ENCODE results near the gene BTG1.

- TF ChIP-seq, protein P1, sequence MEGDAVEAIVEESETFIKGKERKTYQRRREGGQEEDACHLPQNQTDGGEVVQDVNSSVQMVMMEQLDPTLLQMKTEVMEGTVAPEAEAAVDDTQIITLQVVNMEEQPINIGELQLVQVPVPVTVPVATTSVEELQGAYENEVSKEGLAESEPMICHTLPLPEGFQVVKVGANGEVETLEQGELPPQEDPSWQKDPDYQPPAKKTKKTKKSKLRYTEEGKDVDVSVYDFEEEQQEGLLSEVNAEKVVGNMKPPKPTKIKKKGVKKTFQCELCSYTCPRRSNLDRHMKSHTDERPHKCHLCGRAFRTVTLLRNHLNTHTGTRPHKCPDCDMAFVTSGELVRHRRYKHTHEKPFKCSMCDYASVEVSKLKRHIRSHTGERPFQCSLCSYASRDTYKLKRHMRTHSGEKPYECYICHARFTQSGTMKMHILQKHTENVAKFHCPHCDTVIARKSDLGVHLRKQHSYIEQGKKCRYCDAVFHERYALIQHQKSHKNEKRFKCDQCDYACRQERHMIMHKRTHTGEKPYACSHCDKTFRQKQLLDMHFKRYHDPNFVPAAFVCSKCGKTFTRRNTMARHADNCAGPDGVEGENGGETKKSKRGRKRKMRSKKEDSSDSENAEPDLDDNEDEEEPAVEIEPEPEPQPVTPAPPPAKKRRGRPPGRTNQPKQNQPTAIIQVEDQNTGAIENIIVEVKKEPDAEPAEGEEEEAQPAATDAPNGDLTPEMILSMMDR (IDR thresholded peaks at IDR 0.05; ENCODE audit: low read length): no peak
- TF ChIP-seq EZH2 (IDR thresholded peaks at IDR 0.05; ENCODE audit: borderline replicate concordance, low read length): no peak
These were observed 37.0 kb downstream of the BTG1 start for GRCh38 chr12:92108651-92109050.
